Ishikawa (cell line): ENCODE data around the gene STX12.

Source experiments
- CEBPB ChIP-seq: IDR thresholded peaks from 2 replicates; pipeline ENCODE4 v1.6.1; 2012
- CREB1 ChIP-seq: IDR thresholded peaks from 2 replicates; pipeline ENCODE4 v1.6.1; 2012; ENCODE audit warnings: low read depth
- EGR1 ChIP-seq: IDR thresholded peaks from 2 replicates; pipeline ENCODE4 v1.6.1; 2012
- EP300 ChIP-seq: IDR thresholded peaks from 2 replicates; pipeline ENCODE4 v1.6.1; 2012; ENCODE audit warnings: borderline replicate concordance
- FOXM1 ChIP-seq: IDR thresholded peaks from 2 replicates; pipeline ENCODE4 v1.6.1; 2012; ENCODE audit warnings: low read depth, borderline replicate concordance
- MAX ChIP-seq: IDR thresholded peaks from 2 replicates; pipeline ENCODE4 v1.6.1; 2012
- TAF1 ChIP-seq: IDR thresholded peaks from 2 replicates; pipeline ENCODE4 v1.6.1; 2012; ENCODE audit warnings: low read depth, mild to moderate bottlenecking

GRCh38 chr1:27736252-27736651 is 36.8 kb upstream of the STX12 start:
- TF ChIP-seq MAX (no peak), EP300 (no peak), FOXM1 (no peak), CREB1 (no peak), CEBPB (no peak), EGR1 (no peak), TAF1 (no peak)
